Activated CD8-positive, alpha-beta T cell treated with anti-CD3 and anti-CD28 coated beads for 36 hours (primary cell): Measurements from ENCODE around the gene COL25A1. TPM values are rescaled to one million over a fixed set of nuclear protein-coding genes. Genes with fewer than 3 reads are reported as not detected.

Experiments
- ATAC-seq: fragments of 200-7000 bp; cut with Tn5 transposase; one replicate; pipeline ENCODE4 v1.10.0; 2021; ENCODE audit warnings: mild to moderate bottlenecking, moderate library complexity
- CTCF ChIA-PET: fragments of 350-600 bp; sonication (Branson Sonifier 250); formaldehyde crosslinking; loops from one replicate; lab custom pipeline; 2021; ENCODE audit warnings: antibody characterized with exemption; lab: Charles Lee
- POLR2A ChIA-PET: fragments of 350-600 bp; sonication (Branson Sonifier 250); formaldehyde crosslinking; loops from one replicate; lab custom pipeline; 2021; ENCODE audit warnings: antibody characterized with exemption; lab: Charles Lee
- DNase-seq: peaks from one replicate; pipeline ENCODE4 v3.0.0-alpha.2; 2020
- H3K27ac Mint-ChIP-seq: one replicate; pipeline ENCODE4 v1.8.0; 2021; ENCODE audit warnings: mild to moderate bottlenecking, mixed read lengths
- H3K27me3 Mint-ChIP-seq: one replicate; pipeline ENCODE4 v1.8.0; 2021; ENCODE audit warnings: mixed read lengths
- H3K36me3 Mint-ChIP-seq: one replicate; pipeline ENCODE4 v1.8.0; 2021; ENCODE audit warnings: low read depth, mixed read lengths
- H3K4me1 Mint-ChIP-seq: one replicate; pipeline ENCODE4 v1.8.0; 2021; ENCODE audit warnings: low read depth, mixed read lengths
- H3K4me3 Mint-ChIP-seq: one replicate; pipeline ENCODE4 v1.8.0; 2021; ENCODE audit warnings: mild to moderate bottlenecking, moderate library complexity, mixed read lengths
- H3K9me3 Mint-ChIP-seq: one replicate; pipeline ENCODE4 v1.8.0; 2021; ENCODE audit warnings: mixed read lengths
- intact Hi-C: fragments of 100-400 bp; cut with micrococcal nuclease; formaldehyde crosslinking; loops from one replicate; pipeline ENCODE4 v1.10.0; 2022
- total RNA-seq, 2 experiments: library from RNA; stranded (reverse); gene quantifications; one replicate each; pipeline ENCODE4 v1.2.3, GENCODE V29; 2021
- TF ChIP-seq, protein P1 (sequence below): fragments of 200-600 bp; IDR thresholded peaks from one replicate; pipeline ENCODE4 v1.8.0; 2022; ENCODE audit warnings: antibody characterized with exemption, mild to moderate bottlenecking

Gene COL25A1
- total RNA-seq, 2 experiments from 2014 or later = not detected

GRCh38 chr4:109207061-109207460 lies 95.4 kb downstream of the COL25A1 start:
- Mint-ChIP-seq H3K36me3 (no peaks in the 10 kb centered on the region), H3K27ac (no peak overlapping the region), H3K4me3 (no peak overlapping the region), H3K9me3 (no peaks in the 10 kb centered on the region), H3K27me3 (peaks cover 2% of the 10 kb centered on the region), H3K4me1 (no peaks in the 10 kb centered on the region)
- ChIA-PET CTCF (interaction anchor here (1.1 kb wide), 1 partner anchor 199 kb away, joined by 3 read pairs; no protein-coding TSS in a partner anchor), POLR2A (no interaction called here)
- ATAC-seq (no peak), DNase-seq (no peak)
- TF ChIP-seq, protein P1, sequence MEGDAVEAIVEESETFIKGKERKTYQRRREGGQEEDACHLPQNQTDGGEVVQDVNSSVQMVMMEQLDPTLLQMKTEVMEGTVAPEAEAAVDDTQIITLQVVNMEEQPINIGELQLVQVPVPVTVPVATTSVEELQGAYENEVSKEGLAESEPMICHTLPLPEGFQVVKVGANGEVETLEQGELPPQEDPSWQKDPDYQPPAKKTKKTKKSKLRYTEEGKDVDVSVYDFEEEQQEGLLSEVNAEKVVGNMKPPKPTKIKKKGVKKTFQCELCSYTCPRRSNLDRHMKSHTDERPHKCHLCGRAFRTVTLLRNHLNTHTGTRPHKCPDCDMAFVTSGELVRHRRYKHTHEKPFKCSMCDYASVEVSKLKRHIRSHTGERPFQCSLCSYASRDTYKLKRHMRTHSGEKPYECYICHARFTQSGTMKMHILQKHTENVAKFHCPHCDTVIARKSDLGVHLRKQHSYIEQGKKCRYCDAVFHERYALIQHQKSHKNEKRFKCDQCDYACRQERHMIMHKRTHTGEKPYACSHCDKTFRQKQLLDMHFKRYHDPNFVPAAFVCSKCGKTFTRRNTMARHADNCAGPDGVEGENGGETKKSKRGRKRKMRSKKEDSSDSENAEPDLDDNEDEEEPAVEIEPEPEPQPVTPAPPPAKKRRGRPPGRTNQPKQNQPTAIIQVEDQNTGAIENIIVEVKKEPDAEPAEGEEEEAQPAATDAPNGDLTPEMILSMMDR = no peak
- intact Hi-C loops = no loop called here

DNA sequence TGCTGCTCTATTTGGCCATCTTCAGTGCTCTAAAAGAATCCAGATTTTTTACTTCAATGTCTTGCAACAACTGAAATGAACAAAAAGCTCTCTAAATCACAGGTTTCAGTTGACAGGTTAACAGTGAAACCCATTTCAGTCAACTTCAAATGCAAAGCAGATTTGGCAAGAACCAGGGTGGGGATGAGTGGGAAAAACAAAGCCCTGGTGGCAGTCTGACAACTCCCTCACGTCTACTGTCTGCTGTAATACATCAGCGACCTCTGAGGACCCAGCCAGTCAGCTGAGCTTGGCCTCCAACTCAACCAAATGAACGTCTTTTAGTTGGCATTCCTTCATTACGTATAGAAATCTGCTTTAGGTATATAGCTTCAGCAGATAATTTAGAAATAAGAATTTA lies 95.8 kb downstream of the COL25A1 start:
- intact Hi-C loops = no loop called here
- no peak for ATAC-seq
- peaks cover 4% of the 10 kb centered on the region for H3K27me3 Mint-ChIP-seq
- H3K36me3 Mint-ChIP-seq = no peaks in the 10 kb centered on the region
- H3K4me3 Mint-ChIP-seq = no peak overlapping the region
- H3K27ac Mint-ChIP-seq = no peak overlapping the region
- POLR2A ChIA-PET = no interaction called here
- no peaks in the 10 kb centered on the region for H3K9me3 Mint-ChIP-seq
- no peaks in the 10 kb centered on the region for H3K4me1 Mint-ChIP-seq
- CTCF ChIA-PET = interaction anchor here (1.1 kb wide), 1 partner anchor 199 kb away, joined by 3 read pairs; no protein-coding TSS in a partner anchor
- no peak for DNase-seq
- TF ChIP-seq, protein P1 = no peak

DNA sequence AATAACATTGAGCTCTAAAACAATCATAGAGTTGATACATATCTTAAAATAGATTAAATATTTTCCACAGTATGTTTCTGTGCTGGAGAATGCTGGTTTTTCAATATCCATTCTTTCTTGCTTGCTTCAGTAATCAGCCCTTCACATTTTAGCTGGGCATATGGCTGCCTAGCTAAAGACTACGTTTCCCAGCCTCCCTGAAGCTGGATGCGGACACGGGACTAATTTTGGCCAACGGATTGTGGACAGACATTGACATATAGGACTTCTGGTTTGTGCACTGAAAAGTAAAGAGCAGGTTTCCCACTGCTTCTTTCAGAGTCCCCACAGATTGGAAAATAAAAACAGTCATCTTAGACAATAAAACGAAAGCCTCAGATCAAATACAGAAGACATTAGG lies 97.3 kb downstream of the COL25A1 start:
- DNase-seq (no peak), ATAC-seq (no peak)
- CTCF ChIA-PET = no interaction called here
- Mint-ChIP-seq H3K9me3 (no peaks in the 10 kb centered on the region), H3K4me3 (no peak overlapping the region), H3K4me1 (no peaks in the 10 kb centered on the region), H3K27ac (no peak overlapping the region), H3K36me3 (no peaks in the 10 kb centered on the region), H3K27me3 (peaks cover 8% of the 10 kb centered on the region)
- TF ChIP-seq, protein P1 = no peak
- intact Hi-C loops = no loop called here
- POLR2A ChIA-PET = no interaction called here

GRCh38 chr4:109199585-109199984 lies 102.9 kb downstream of the COL25A1 start:
- POLR2A ChIA-PET = no interaction called here
- TF ChIP-seq, protein P1 = no peak
- peaks cover 8% of the 10 kb centered on the region for H3K27me3 Mint-ChIP-seq

DNA sequence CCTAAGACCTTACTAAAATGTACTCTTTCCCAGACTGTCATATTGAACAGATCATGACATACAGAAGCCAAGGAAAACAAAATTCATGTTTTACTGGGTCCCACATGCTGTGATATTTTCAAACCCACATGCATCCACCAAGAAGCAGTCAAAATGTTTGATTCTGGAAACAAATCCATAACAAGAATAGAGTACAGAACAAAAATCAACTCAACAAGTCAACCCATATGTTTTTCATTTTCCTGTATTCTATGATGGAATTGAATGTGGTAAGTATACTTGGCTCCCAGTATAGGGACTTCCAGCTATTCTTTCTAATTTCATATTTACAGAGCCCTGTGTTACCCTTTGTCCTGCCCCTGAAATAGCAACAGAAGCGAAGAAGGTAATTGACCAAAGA lies 106.8 kb downstream of the COL25A1 start:
- POLR2A ChIA-PET = no interaction called here
- no peaks in the 10 kb centered on the region for H3K36me3 Mint-ChIP-seq
- H3K27me3 Mint-ChIP-seq = peaks cover under 1% of the 10 kb centered on the region
- CTCF ChIA-PET = no interaction called here
- H3K27ac Mint-ChIP-seq = no peak overlapping the region
- H3K9me3 Mint-ChIP-seq = no peaks in the 10 kb centered on the region
- ATAC-seq (no peak), DNase-seq (no peak)
- no peaks in the 10 kb centered on the region for H3K4me1 Mint-ChIP-seq
- TF ChIP-seq, protein P1 = no peak
- H3K4me3 Mint-ChIP-seq = no peak overlapping the region
- intact Hi-C loops = no loop called here

More at GRCh38 chr4:109199585-109199984, 102.9 kb downstream of the COL25A1 start:
- intact Hi-C loops = no loop called here
- H3K4me1 Mint-ChIP-seq = no peaks in the 10 kb centered on the region
- H3K4me3 Mint-ChIP-seq = no peak overlapping the region
- no peak overlapping the region for H3K27ac Mint-ChIP-seq
- no peaks in the 10 kb centered on the region for H3K36me3 Mint-ChIP-seq
- DNase-seq (no peak), ATAC-seq (no peak)
- CTCF ChIA-PET = no interaction called here
- H3K9me3 Mint-ChIP-seq = no peaks in the 10 kb centered on the region
